K562 (cell line): ENCODE results near the gene CDR2L. TPM values are rescaled to one million over a fixed set of nuclear protein-coding genes. Genes with fewer than 3 reads are reported as not detected.

Source experiments
- ATF3 ChIP-seq, 2 experiments: fragments of 450-650 bp in 1 of 2; sonication (generic) in 1 of 2; formaldehyde crosslinking in 1 of 2; IDR thresholded peaks in 1 of 2; conservative IDR thresholded peaks in 1 of 2; 2 replicates each; pipeline versions ENCODE4 v1.6.1 to v1.8.1; 2016 to 2023; ENCODE audit warnings: mild to moderate bottlenecking in 2 of 2, moderate library complexity in 2 of 2, inconsistent platforms in 1 of 2, missing genetic modification reagents in 1 of 2
- CCAR2 ChIP-seq: fragments of 200-400 bp; formaldehyde crosslinking; IDR thresholded peaks from 2 replicates; pipeline ENCODE4 v1.6.1; 2017; ENCODE audit warnings: mild to moderate bottlenecking, low read depth, low read length
- ETV6 ChIP-seq, 3 experiments: fragments of 150-350 bp in 1 of 3; sonication (generic) in 1 of 3; formaldehyde crosslinking in 1 of 3; IDR thresholded peaks; 2 replicates each; pipeline versions ENCODE4 v1.6.1 to v1.8.0; 2014 to 2022; ENCODE audit warnings: borderline replicate concordance in 2 of 3, low read depth in 2 of 3, antibody characterized with exemption in 1 of 3, low read length in 1 of 3, mild to moderate bottlenecking in 1 of 3, missing genetic modification reagents in 1 of 3
- EZH2 ChIP-seq: IDR thresholded peaks from 2 replicates; pipeline ENCODE4 v1.6.1; 2012; ENCODE audit warnings: low read depth, mild to moderate bottlenecking, inconsistent platforms, low read length, borderline replicate concordance
- GTF2A2 ChIP-seq: IDR thresholded peaks from 2 replicates; pipeline ENCODE4 v1.6.1; 2016; ENCODE audit warnings: mild to moderate bottlenecking, missing genetic modification characterization, missing compliant biosample characterization
- HMGXB4 ChIP-seq: sonication (generic); formaldehyde crosslinking; IDR thresholded peaks from 2 replicates; pipeline ENCODE4 v1.8.1; 2023; ENCODE audit warnings: mild to moderate bottlenecking, missing genetic modification reagents
- NKRF ChIP-seq: fragments of 450-650 bp; IDR thresholded peaks from 2 replicates; pipeline ENCODE4 v1.6.1; 2016; ENCODE audit warnings: borderline replicate concordance
- PRPF4 ChIP-seq: fragments of 200-400 bp; formaldehyde crosslinking; IDR thresholded peaks from one replicate; pipeline ENCODE4 v1.6.1; 2017; ENCODE audit warnings: low read length, low read depth, mild to moderate bottlenecking; ENCODE audit not compliant: insufficient read depth, poor library complexity, severe bottlenecking
- RERE ChIP-seq: sonication (generic); formaldehyde crosslinking; IDR thresholded peaks from 2 replicates; pipeline ENCODE4 v1.8.0; 2023; ENCODE audit warnings: missing genetic modification reagents, mild to moderate bottlenecking, borderline replicate concordance
- ZNF668 ChIP-seq: fragments of 250-450 bp; sonication (Bioruptor Pico); IDR thresholded peaks from 2 replicates; pipeline ENCODE4 v1.8.0; 2022; ENCODE audit warnings: mild to moderate bottlenecking, inconsistent platforms
- ZNF695 ChIP-seq: fragments of 450-650 bp; formaldehyde crosslinking; IDR thresholded peaks from 2 replicates; pipeline ENCODE4 v1.4.0; 2020; ENCODE audit warnings: mild to moderate bottlenecking, moderate library complexity
- polyA plus RNA-seq, 8 experiments: library from polyadenylated mRNA; depleted of rRNA in 4 of 8; stranded (reverse) in 5 of 8; unstranded in 3 of 8; fragments of >200 nt; fragmentation: Nextera tagmentation in 2 of 8; fragmentation: Illumina TruSeq in 1 of 8; extraction: Ambion mirVana in 2 of 8; extraction: Trizol in 1 of 8; gene quantifications; 2 replicates each; pipeline versions ENCODE4 v1.2.1 to v1.2.3, GENCODE V29; 2011 to 2014; ENCODE audit warnings: inconsistent platforms in 1 of 8, missing spikeins in 1 of 8
- total RNA-seq, 7 experiments: library from RNA; depleted of rRNA in 6 of 7; stranded (reverse); fragments of >200 nt in 6 of 7; fragmentation: Illumina TruSeq in 2 of 7; extraction: Trizol in 2 of 7; gene quantifications; 2 replicates each; pipeline versions ENCODE4 v1.2.1 to v1.2.3, GENCODE V29; 2011 to 2021; ENCODE audit warnings: low replicate concordance in 1 of 7

Gene CDR2L
- total and polyA plus RNA-seq, 9 of the 15 experiments (the other 6 are each of a cell fraction or from before 2014, with no cell fraction given): 2.7 to 16.0 (median 7.3) TPM

GRCh38 chr17:74981979-74982662 is 5.3 kb upstream of the CDR2L start (continued):
- TF ChIP-seq HMGXB4: no peak
- TF ChIP-seq ZNF695 (CRISPR knock-in tag): no peak
- no peak for TF ChIP-seq PRPF4
- peak; percentile 77 for TF ChIP-seq NKRF
- peak; percentile 98 for TF ChIP-seq ATF3 (IDR thresholded peaks at IDR 0.05)
- TF ChIP-seq ATF3 (CRISPR knock-in tag; conservative IDR thresholded peaks at IDR 0.05): peak; percentile 94; the same call in 1 of the 2 replicates
- TF ChIP-seq ETV6 (IDR thresholded peaks at IDR 0.05; ENCODE audit: borderline replicate concordance in 1 of 2, low read depth in 2 of 2, low read length in 1 of 2): peak in 1 of 2 experiments; percentile 48; a peak in 1 of 4 replicates
- no peak for TF ChIP-seq ETV6 (CRISPR knock-in tag; IDR thresholded peaks at IDR 0.05; ENCODE audit: borderline replicate concordance)
- TF ChIP-seq CCAR2: no peak
- no peak for TF ChIP-seq RERE
- TF ChIP-seq ZNF668 (CRISPR knock-in tag): no peak
- TF ChIP-seq EZH2: no peak
- no peak for TF ChIP-seq GTF2A2
